B cell (primary cell): ENCODE measurements around the gene RBM4B. TPM values are rescaled to one million over a fixed set of nuclear protein-coding genes. Genes with fewer than 3 reads are reported as not detected.

Experiments
- ATAC-seq: fragments of 200-7000 bp; cut with Tn5 transposase; one replicate; pipeline ENCODE4 v1.10.0; 2021; ENCODE audit warnings: low read depth, mild to moderate bottlenecking, moderate number of reproducible peaks, moderate library complexity
- CTCF ChIA-PET: fragments of 350-600 bp; sonication (Branson Sonifier 250); formaldehyde crosslinking; loops from one replicate; lab custom pipeline; 2021; ENCODE audit warnings: antibody characterized with exemption, inconsistent platforms; lab: Charles Lee
- POLR2A ChIA-PET: fragments of 350-600 bp; sonication (Branson Sonifier 250); formaldehyde crosslinking; loops from one replicate; lab custom pipeline; 2021; ENCODE audit warnings: antibody characterized with exemption; lab: Charles Lee
- DNase-seq: peaks from one replicate; pipeline ENCODE4 v3.0.0; 2013
- H2AFZ ChIP-seq: 2 replicates; pipeline ENCODE4 v1.6.1; 2012; ENCODE audit warnings: mild to moderate bottlenecking, low read depth, low read length; ENCODE audit not compliant: insufficient read depth, poor library complexity, severe bottlenecking
- H3K27ac ChIP-seq, 2 donors: 1 replicate in 1 of 2; 2 replicates in 1 of 2; pipeline ENCODE4 v1.5.1; 2012 to 2013; ENCODE audit warnings: low read length in 2 of 2, mild to moderate bottlenecking in 2 of 2, moderate library complexity in 1 of 2
- H3K27me3 ChIP-seq, 4 experiments: fragments of 200-600 bp in 1 of 4; sonication (generic) in 1 of 4; replicated peaks in 1 of 4; 1 replicate in 2 of 4; 2 replicates in 2 of 4; pipeline versions ENCODE4 v1.6.1 to v1.7.0; 2013 to 2016; ENCODE audit warnings: low read length in 3 of 4, mild to moderate bottlenecking in 2 of 4, mixed read lengths in 1 of 4, moderate library complexity in 1 of 4; ENCODE audit not compliant: insufficient read depth in 4 of 4, control insufficient read depth in 3 of 4; ENCODE audit errors: control extremely low read depth in 1 of 4
- H3K36me3 ChIP-seq, 2 experiments: replicated peaks in 1 of 2; 1 replicate in 1 of 2; 2 replicates in 1 of 2; pipeline versions ENCODE4 v1.6.1 to v1.7.1; 2013; ENCODE audit warnings: low read length in 1 of 2; ENCODE audit not compliant: insufficient read depth in 2 of 2, control insufficient read depth in 1 of 2; ENCODE audit errors: control extremely low read depth in 1 of 2, extremely low read depth in 1 of 2
- H3K4me1 ChIP-seq, 2 donors: fragments of 200-600 bp in 1 of 2; sonication (generic) in 1 of 2; 1 replicate in 1 of 2; 2 replicates in 1 of 2; pipeline versions ENCODE4 v1.5.1 to v1.6.1; 2013 to 2017; ENCODE audit warnings: low read length in 2 of 2; ENCODE audit not compliant: control insufficient read depth in 2 of 2, insufficient read depth in 2 of 2
- H3K4me2 ChIP-seq: replicated peaks from 2 replicates; pipeline ENCODE3; 2012; ENCODE audit warnings: mild to moderate bottlenecking, low read depth, low read length; ENCODE audit not compliant: poor library complexity, severe bottlenecking
- H3K4me3 ChIP-seq, 5 experiments: fragments of 200-600 bp in 1 of 5; sonication (generic) in 1 of 5; 1 replicate in 3 of 5; 2 replicates in 2 of 5; pipeline versions ENCODE4 v1.5.1 to v1.7.0; 2011 to 2016; ENCODE audit warnings: low read length in 4 of 5, mild to moderate bottlenecking in 4 of 5, low read depth in 2 of 5, control low read depth in 1 of 5, moderate library complexity in 1 of 5; ENCODE audit not compliant: insufficient read depth in 1 of 5; ENCODE audit errors: control extremely low read depth in 1 of 5, extremely low read depth in 1 of 5
- H3K79me2 ChIP-seq: fragments of 200-600 bp; sonication (generic); one replicate; pipeline ENCODE4 v1.6.0; 2016; ENCODE audit warnings: low read length; ENCODE audit not compliant: control insufficient read depth, insufficient read depth
- H3K9ac ChIP-seq: fragments of 200-600 bp; sonication (generic); 2 replicates; pipeline ENCODE4 v1.6.1; 2017; ENCODE audit warnings: mild to moderate bottlenecking, low read length, moderate library complexity
- H3K9me3 ChIP-seq, 3 donors: one replicate each; pipeline versions ENCODE4 v1.6.1 to v1.7.1; 2013; ENCODE audit warnings: low read length in 2 of 3; ENCODE audit not compliant: control insufficient read depth in 2 of 3, insufficient read depth in 1 of 3; ENCODE audit errors: control extremely low read depth in 1 of 3
- H4K20me1 ChIP-seq: 2 replicates; pipeline ENCODE4 v1.6.0; 2012; ENCODE audit warnings: mild to moderate bottlenecking, low read length; ENCODE audit not compliant: insufficient read depth, control insufficient read depth, poor library complexity, severe bottlenecking
- H3K27ac Mint-ChIP-seq: one replicate; pipeline ENCODE4 v1.8.0; 2021; ENCODE audit warnings: mixed read lengths
- H3K27me3 Mint-ChIP-seq: one replicate; pipeline ENCODE4 v1.8.0; 2021; ENCODE audit warnings: mixed read lengths
- H3K4me1 Mint-ChIP-seq: one replicate; pipeline ENCODE4 v1.8.0; 2021; ENCODE audit warnings: mixed read lengths
- H3K4me3 Mint-ChIP-seq: one replicate; pipeline ENCODE4 v1.8.0; 2021; ENCODE audit warnings: mixed read lengths
- H3K9me3 Mint-ChIP-seq: one replicate; pipeline ENCODE4 v1.8.0; 2022; ENCODE audit warnings: mixed read lengths; ENCODE audit not compliant: insufficient read depth
- CTCF ChIP-seq: fragments of 200-600 bp; IDR thresholded peaks from one replicate; pipeline ENCODE4 v1.8.0; 2022; ENCODE audit warnings: antibody characterized with exemption, mild to moderate bottlenecking
- EZH2 ChIP-seq: IDR thresholded peaks from 2 replicates; pipeline ENCODE4 v1.6.1; 2012; ENCODE audit warnings: borderline replicate concordance, low read depth, mild to moderate bottlenecking, moderate library complexity, low read length; ENCODE audit not compliant: insufficient read depth, poor library complexity, severe bottlenecking
- WGBS: methylation state at CpG from one replicate; pipeline ENCODE4 v1.1.5; 2013; ENCODE audit warnings: missing lambda C conversion rate; ENCODE audit not compliant: insufficient coverage; 5-methylcytosine and 5-hydroxymethylcytosine counted together
- intact Hi-C: fragments of 100-400 bp; cut with micrococcal nuclease; formaldehyde crosslinking; loops from one replicate; pipeline ENCODE4 v1.10.0; 2022
- polyA plus RNA-seq: library from polyadenylated mRNA; depleted of rRNA; stranded (reverse); fragments of >200 nt; gene quantifications from 2 replicates; pipeline ENCODE4 v1.2.3, GENCODE V29; 2012
- total RNA-seq, 2 donors: library from RNA; stranded (reverse); fragments of 120-200 nt in 1 of 2; gene quantifications; 1 replicate in 1 of 2; 2 replicates in 1 of 2; pipeline versions ENCODE4 v1.2.3 to v1.2.4, GENCODE V29; 2013 to 2022

RBM4B gene
- total and polyA plus RNA-seq, 2 donors (not counting 1 experiment from before 2014, with no cell fraction given): 33.2 to 61.3 TPM

- Histone ChIP-seq H3K4me3 (no peak overlapping the region), H3K36me3 (peaks cover 7 to 87% of the 10 kb centered on the region in 2 experiments), H3K27ac (no peak overlapping the region), H4K20me1 (peaks cover 100% of the 10 kb centered on the region), H3K4me1 (peaks cover 25 to 44% of the 10 kb centered on the region in 2 donors), H3K27me3 (no peaks in the 10 kb centered on the region), H3K9me3 (no peaks in the 10 kb centered on the region), H3K9ac (no peak overlapping the region), H3K4me2 (no peak overlapping the region), H2AFZ (no peak overlapping the region), H3K79me2 (peaks cover 100% of the 10 kb centered on the region)
- H3K27ac Mint-ChIP-seq: no peak overlapping the region
- 89% methylated on average over 9 of the region's 9 CpGs for WGBS
- ATAC-seq: no peak
- POLR2A ChIA-PET: no interaction called here
- TF ChIP-seq EZH2 (no peak), CTCF (no peak)
- H3K4me1 Mint-ChIP-seq: peaks cover 56% of the 10 kb centered on the region
- intact Hi-C loops: no loop called here
- H3K4me3 Mint-ChIP-seq: no peak overlapping the region
- DNase-seq: no peak
- no peaks in the 10 kb centered on the region for H3K27me3 Mint-ChIP-seq
- no peaks in the 10 kb centered on the region for H3K9me3 Mint-ChIP-seq
- CTCF ChIA-PET: interaction anchor here (1.2 kb wide), 1 partner anchor 52 kb away, joined by 3 read pairs; the partner anchor contains the start of gene RBM4B
These were observed 51.9 kb downstream of the RBM4B start for GRCh38 chr11:66625752-66626149.

GRCh38 chr11:66625041-66625751 lies 52.5 kb downstream of the RBM4B start:
- peaks cover 60% of the 10 kb centered on the region for H3K4me1 Mint-ChIP-seq
- H3K4me3 ChIP-seq: no peak overlapping the region
- CTCF ChIA-PET: interaction anchor here (1.2 to 2.8 kb wide), 4 partner anchors 13 to 52 kb away, joined by 3 to 11 read pairs (median 3); partner anchors contain the start of genes RBM4 and RBM4B
- peaks cover 100% of the 10 kb centered on the region for H3K79me2 ChIP-seq
- peaks cover 7 to 90% of the 10 kb centered on the region in 2 experiments for H3K36me3 ChIP-seq
- H3K9ac ChIP-seq: no peak overlapping the region
- no peaks in the 10 kb centered on the region for H3K27me3 ChIP-seq
- H3K4me2 ChIP-seq: no peak overlapping the region
- no peaks in the 10 kb centered on the region for H3K27me3 Mint-ChIP-seq
- 97% methylated on average over 26 of the region's 26 CpGs for WGBS
- TF ChIP-seq EZH2: no peak
- no peak for TF ChIP-seq CTCF
- POLR2A ChIA-PET: no interaction called here
- H3K9me3 ChIP-seq: no peaks in the 10 kb centered on the region
- H3K4me3 Mint-ChIP-seq: no peak overlapping the region
- H3K9me3 Mint-ChIP-seq: no peaks in the 10 kb centered on the region
- no peak overlapping the region for H2AFZ ChIP-seq
- intact Hi-C loops: no loop called here
- H3K4me1 ChIP-seq: peaks cover 29 to 50% of the 10 kb centered on the region in 2 donors
- DNase-seq (no peak), ATAC-seq (no peak)
- no peak overlapping the region for H3K27ac ChIP-seq
- no peak overlapping the region for H3K27ac Mint-ChIP-seq
- peaks cover 100% of the 10 kb centered on the region for H4K20me1 ChIP-seq
